GM21526 (cell line): ENCODE data around the gene STUB1.
A peak's percentile ranks its signal among the peaks of the same experiment; 100 is the strongest.

ENCODE experiments used
- ATAC-seq: cut with Tn5 transposase; IDR thresholded peaks from one replicate; pipeline ENCODE4 v1.9.1; 2021; ENCODE audit warnings: moderate library complexity; ENCODE audit not compliant: unreplicated experiment, low FRiP score

Gene STUB1

DNA sequence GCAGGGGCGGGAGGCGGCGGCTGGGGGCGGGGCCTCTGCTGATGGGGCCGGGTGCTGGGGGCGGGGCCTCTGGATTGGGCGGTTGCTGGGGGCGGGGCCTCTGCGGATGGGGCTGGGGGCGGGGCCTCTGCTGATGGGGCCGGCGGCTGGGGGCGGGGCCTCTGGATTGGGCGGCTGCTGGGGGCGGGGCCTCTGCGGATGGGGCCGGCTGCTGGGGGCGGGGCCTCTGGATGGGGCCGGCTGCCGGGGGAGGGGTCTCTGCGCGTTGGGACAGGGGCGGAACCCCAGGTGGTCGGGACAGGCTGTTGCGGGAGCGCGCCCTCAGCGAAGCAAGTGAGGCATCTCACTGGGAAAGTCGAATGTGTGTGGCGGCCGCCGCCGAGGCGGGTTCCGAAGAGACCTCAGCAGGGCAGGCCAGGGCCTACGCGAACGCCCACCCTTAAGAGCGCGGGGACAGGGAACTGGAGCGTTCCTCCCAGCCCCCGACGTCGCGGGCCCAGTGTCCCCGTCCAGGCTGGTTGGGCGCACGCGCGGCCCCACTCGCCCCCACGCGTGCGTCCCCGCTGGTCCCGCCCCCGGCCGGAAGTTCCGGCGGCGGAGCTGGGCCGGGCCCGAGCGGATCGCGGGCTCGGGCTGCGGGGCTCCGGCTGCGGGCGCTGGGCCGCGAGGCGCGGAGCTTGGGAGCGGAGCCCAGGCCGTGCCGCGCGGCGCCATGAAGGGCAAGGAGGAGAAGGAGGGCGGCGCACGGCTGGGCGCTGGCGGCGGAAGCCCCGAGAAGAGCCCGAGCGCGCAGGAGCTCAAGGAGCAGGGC, at the start of gene STUB1:
TSS of gene STUB1 (plus strand) at position 597 of the 811 bp plus-strand sequence. CDS start at position 713, 116 bp downstream.
- ATAC-seq: no peak

DNA sequence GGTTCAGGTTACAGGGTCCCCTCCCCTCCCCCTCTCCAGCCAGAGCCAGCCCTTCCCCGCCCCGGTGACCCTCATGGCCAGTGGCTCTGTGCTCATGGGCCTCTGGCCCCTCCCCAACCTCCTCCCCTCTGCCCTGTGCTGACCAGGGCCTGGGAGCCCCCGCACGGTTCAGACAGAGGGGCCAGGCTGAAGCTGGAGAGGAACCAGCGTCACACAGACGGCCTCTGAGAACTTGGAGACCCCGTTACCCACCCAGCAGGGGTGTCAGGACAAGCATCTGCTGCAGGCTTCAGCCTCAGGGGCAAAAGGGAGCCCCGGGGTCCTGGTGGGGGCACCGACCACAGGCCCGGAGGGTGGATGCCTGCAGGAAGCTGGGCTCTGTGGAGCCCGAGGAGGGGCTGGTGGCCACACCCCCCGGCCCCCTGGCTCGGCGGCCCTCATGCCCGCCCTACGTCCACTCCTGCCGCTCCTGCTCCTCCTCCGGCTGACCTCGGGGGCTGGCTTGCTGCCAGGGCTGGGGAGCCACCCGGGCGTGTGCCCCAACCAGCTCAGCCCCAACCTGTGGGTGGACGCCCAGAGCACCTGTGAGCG, 49.3 kb upstream of the STUB1 start, which contains the start of gene WFIKKN1:
TSS of gene WFIKKN1 (plus strand) at position 171 of the 591 bp plus-strand sequence. CDS start at position 440, 269 bp downstream.
- ATAC-seq: no peak

DNA sequence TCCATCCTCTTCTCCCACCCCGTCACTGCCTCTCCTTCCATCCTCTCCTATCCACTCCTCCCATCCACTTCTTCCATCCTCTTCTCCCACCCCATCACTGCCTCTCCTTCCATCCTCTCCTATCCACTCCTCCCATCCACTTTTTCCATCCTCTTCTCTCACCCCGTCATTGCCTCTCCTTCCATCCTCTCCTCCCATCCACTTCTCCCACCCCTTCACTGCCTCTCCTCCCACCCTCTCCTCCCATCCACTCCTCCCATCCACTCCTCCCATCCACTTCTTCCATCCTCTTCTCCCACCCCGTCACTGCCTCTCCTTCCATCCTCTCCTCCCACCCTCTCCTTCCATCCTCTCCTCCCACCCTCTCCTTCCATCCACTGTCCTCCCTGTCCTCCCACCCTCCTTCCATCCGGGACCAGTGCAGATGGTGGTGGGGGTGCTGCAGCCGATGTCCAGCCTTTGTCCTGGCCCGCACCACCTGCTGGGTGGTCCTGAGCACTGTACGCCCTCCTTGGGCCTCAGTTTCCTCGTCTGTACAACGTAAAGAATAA, 48.3 kb upstream of the STUB1 start:
- no peak for ATAC-seq

DNA sequence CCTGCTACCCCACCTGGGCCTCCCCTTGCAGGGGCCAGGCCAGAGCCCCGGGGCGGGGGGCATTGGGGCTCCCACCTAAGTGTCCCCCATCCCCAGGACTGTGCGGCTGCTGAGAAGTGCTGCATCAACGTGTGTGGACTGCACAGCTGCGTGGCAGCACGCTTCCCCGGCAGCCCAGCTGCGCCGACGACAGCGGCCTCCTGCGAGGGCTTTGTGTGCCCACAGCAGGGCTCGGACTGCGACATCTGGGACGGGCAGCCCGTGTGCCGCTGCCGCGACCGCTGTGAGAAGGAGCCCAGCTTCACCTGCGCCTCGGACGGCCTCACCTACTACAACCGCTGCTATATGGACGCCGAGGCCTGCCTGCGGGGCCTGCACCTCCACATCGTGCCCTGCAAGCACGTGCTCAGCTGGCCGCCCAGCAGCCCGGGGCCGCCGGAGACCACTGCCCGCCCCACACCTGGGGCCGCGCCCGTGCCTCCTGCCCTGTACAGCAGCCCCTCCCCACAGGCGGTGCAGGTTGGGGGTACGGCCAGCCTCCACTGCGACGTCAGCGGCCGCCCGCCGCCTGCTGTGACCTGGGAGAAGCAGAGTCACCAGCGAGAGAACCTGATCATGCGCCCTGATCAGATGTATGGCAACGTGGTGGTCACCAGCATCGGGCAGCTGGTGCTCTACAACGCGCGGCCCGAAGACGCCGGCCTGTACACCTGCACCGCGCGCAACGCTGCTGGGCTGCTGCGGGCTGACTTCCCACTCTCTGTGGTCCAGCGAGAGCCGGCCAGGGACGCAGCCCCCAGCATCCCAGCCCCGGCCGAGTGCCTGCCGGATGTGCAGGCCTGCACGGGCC, 47.5 kb upstream of the STUB1 start:
- ATAC-seq: no peak

DNA sequence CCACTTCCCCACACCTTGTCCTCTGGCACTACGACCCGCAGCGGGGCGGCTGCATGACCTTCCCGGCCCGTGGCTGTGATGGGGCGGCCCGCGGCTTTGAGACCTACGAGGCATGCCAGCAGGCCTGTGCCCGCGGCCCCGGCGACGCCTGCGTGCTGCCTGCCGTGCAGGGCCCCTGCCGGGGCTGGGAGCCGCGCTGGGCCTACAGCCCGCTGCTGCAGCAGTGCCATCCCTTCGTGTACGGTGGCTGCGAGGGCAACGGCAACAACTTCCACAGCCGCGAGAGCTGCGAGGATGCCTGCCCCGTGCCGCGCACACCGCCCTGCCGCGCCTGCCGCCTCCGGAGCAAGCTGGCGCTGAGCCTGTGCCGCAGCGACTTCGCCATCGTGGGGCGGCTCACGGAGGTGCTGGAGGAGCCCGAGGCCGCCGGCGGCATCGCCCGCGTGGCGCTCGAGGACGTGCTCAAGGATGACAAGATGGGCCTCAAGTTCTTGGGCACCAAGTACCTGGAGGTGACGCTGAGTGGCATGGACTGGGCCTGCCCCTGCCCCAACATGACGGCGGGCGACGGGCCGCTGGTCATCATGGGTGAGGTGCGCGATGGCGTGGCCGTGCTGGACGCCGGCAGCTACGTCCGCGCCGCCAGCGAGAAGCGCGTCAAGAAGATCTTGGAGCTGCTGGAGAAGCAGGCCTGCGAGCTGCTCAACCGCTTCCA, 46.7 kb upstream of the STUB1 start:
- no peak for ATAC-seq

DNA sequence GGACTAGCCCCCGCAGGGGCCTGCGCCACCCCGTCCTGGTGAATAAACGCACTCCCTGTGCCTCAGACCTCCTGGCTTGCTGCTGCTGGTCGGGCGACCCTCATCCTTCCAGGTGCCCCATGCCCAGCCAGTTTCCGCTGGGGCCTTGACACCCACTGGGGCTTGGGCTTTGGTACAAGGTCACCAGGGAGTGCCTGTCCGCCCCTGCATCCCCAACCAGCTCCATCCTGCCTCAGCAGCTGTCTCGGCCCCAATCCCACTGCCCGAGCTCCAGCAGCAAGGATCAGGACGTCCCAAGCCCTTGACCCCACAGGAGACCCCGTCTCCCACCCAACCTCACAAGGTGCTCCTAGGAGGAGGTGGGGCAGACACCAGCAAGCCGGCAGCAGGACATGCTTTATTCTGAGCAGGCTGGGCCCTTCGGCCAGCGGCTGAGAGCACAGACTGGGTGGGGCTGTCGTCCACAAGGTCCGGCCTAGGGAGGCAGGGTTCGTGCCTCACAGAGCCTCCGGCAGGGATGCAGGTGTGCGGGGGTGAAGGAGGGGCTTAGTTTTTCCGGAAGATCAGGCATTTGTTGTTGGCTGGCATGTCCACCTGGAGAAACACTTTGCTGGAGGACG, 46.0 kb upstream of the STUB1 start:
- ATAC-seq: no peak

DNA sequence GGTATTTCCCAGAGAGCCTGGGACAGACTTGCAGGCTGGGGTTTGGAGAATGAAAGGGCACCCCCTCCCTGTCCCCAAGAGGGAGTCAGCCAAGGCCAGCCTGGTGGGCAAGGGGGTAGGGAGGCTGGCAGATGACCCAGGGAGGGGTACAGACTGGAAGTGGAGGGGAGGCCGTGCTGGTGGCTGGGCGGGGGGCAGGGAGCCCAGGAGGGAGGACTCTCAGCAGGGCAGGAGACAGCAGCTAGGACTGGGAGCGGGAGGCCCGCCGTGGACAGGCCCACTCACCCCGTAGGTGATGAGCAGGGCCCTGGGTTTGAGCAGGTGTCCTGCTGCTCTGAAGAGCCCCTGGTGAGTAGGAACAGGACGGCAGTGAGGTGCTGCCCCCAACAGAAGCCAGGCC, 45.2 kb upstream of the STUB1 start:
- ATAC-seq: no peak

DNA sequence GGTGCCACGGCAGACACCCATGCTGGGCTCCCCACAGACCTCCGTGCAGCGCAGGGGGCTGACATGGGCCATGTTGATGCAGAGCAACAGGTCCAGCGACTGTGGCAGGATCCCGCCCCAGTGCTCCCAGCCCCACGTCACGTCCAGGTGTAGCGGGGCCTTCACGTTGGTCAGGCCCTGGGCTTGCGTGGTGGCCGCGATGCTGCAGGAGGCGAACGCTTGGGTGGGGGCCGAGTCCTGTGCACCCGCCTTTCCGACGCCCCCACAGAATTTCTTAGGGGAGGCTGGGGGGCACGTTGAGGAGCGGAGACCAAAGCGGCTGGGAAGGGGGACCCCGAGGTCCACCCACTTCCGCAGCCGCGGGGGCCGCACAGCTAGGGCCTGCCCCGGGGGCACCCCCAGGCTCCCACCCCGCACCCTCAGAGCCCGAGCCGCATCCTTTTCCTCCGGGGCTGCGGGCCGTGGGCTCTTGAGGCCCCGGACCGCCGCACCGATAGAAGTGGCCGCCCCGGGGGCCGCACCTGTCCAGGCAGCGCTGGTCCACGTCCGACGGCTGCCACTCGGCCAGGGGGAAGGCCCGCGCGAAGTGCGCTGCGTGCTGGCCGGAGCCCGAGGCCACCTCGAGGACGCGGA, 44.5 kb upstream of the STUB1 start:
- ATAC-seq: no peak

DNA sequence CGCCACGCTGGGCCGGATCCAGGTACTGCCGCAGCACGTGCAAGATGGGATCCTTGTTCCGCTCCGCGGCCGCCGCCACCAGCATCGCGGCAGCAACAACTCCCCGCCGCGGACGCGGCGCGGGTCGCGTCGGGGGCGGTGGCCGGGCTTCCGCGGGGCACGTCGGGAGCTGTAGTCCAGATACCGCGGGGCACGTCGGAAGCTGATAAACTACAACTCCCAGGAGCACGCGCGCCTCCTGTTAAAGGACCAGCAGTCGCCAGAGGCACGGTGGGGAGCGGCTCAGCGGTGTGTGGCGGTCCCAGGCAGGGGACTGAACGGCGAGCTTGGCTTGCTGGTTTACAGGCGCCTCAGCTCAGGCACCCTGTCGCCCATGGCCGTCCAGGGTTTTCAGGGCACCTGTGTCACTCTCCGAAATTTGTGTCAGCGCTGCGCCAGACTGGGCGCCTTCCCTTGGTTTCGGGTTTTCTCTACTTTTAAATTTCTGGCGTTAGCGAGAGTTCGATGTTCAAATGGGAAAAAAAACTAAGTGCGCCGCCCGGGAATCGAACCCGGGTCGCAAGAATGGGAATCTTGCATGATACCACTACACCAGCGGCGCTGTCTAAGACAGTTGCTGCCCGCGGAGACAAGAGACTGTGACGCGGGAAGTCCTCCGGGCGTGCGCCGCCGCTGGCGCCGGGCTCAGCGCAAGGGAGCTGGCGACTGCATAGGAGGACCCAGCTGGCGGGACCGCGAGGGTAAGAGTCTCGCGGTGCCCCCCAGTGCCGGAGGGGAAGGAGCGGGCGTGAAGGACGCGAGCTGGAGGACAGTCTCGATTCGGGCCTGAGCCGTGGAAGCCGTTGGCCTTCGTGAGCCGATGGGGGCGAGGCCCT, 43.8 kb upstream of the STUB1 start, which contains the start of gene METTL26:
TSS of gene METTL26 (minus strand) at position 100 of the 875 bp plus-strand sequence. CDS start at position 85, 15 bp downstream.
- peak; percentile 52 for ATAC-seq

DNA sequence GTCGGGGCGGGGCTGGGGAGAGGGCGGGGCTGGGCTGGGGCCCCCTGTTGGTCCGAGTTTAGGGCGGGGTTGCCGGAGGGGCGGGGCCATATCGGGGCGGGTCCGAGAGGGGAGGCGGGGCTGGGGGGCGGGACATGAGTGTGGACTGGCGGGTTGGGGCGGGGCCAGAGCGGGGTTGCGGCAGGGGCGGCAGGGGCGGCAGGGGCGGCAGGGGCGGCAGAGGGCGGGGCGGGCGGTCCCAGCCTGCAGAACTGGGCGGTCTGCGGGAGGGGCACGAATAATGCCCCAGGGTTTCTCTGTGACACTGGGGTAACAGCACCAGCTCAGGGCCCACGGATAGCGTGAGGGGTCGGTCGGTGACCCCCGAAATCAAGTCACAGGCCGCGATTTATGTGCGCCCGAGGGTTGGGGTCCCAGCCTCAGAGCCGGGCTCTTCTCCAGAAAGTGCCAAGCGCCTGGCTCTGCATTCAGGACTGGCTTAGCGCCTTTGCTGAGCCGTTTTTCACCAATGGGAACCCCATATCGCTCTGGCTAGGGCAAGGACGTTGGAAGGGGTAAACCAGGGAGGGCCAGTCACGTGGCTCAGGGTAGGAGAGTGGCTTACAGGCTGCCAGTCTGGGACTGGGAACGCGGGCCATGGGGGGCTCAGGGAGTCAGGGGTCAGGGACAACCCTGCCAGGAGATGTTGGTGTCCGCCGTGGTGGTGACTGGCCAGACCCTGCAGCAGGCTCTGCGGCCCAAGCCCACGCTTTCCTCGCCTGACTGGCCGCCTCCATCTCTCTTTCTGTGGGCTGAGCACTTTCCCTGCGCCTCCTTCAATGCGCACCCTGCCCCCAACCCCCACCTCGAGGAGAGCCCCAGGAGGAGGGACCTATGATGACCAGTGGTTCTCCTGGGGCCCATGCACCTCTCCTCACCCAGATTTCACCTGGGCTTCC, 42.9 kb upstream of the STUB1 start:
- ATAC-seq: no peak

DNA sequence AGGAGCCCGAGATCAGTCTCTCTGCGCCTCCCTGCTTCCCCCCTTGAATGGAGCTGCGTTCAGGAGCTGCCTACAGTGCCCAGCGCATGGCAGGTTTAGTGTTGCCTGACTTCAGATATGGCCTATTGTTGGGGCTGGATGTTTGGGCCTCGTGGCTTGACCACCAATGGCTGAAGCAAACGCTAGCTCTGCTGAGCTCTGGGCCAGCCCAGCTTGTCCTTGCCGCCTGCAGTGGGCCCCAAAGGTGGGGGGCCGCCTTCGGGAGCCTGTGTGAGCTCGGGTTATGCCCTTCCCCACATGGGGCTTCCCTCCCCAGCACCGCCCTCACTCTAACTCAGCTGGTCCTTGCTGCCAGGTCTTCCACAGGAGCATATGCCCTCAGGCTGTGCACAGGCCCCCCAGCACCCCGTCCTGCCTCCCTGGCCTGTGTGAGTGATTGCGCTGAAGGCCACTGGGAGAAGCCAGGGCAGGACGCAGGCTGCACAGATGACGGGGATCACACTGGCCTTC, 42.1 kb upstream of the STUB1 start:
- ATAC-seq: no peak

DNA sequence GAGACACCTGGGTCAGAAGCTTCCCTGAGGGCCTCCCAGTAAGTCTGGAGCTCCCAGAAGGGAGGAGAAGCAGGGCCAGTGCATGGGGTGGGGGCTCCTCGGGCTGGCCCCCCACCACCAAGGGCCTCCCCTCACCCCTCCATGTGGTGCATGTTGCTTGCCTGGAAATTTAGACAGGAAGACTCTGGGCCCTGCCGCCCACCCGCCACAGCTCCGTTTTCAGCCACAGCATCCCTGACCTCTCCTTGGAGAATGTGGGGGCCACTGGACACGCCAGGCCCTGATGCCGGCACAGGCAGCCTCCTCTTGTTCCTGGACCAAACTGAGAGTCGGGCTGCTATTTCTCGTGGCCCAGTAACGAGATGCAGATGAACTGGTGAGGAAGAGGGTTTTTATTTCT, 41.4 kb upstream of the STUB1 start:
- no peak for ATAC-seq

DNA sequence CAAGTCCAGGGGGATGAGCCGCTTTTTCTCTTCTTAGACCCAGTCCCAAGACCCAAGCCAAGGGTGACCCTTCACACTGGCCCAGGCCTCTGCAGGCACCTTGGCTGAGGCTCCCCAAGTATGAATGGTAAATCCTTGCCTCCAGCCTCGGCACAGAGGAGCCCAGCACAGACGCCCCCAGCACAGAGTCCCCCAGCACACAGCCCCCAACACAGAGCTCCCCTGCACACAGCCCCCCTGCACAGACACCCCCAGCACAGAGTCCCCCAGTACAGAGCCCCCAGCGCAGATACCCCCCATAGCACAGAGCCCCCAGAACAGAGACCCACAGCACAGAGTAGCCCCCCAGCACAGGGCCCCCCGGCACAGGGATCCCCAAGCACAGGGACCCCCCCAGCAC, 39.6 kb upstream of the STUB1 start:
- no peak for ATAC-seq

DNA sequence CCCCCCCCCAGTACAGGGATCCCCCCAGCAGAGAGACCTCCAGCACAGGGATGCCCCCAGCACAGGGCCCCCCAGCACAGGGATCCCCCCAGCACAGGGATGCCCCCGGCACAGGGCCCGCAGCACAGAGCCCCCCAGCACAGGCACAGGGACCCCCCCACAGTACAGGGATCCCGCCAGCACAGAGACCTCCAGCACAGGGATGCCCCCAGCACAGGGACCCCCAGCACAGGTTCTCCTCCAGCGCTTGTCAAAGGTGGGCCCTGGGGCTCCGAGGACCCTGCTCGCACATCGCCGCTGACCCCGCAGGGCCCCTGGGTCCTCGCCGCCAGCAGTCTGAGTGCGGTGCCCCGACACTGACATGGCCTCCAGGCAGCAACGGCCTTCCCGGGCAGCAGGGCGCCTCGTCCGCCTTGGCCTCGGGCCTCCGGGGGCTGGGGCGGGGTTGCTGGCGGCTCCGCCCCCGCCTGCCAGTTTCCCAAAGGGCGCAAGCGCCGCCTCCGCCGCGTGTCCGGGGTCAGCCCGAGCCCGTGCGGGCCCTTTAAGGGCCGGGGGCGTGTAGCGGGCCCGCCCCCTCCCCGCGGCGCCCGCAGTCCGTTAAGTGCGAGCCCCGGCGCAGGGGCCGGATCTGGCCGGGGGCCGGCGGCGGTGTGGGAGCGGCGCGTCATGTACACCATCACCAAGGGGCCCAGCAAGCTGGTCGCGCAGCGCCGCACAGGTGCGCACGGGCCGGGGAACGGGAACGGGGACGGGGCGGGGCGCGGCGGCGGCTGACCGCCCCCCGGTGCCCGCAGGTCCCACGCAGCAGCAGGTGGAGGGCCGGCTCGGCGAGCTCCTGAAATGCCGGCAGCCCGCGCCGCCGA, 38.7 kb upstream of the STUB1 start, which contains the start of gene MCRIP2:
TSS of gene MCRIP2 (plus strand) at position 503 of the 863 bp plus-strand sequence. CDS start at position 667, 164 bp downstream.
- ATAC-seq: peak; percentile 27

DNA sequence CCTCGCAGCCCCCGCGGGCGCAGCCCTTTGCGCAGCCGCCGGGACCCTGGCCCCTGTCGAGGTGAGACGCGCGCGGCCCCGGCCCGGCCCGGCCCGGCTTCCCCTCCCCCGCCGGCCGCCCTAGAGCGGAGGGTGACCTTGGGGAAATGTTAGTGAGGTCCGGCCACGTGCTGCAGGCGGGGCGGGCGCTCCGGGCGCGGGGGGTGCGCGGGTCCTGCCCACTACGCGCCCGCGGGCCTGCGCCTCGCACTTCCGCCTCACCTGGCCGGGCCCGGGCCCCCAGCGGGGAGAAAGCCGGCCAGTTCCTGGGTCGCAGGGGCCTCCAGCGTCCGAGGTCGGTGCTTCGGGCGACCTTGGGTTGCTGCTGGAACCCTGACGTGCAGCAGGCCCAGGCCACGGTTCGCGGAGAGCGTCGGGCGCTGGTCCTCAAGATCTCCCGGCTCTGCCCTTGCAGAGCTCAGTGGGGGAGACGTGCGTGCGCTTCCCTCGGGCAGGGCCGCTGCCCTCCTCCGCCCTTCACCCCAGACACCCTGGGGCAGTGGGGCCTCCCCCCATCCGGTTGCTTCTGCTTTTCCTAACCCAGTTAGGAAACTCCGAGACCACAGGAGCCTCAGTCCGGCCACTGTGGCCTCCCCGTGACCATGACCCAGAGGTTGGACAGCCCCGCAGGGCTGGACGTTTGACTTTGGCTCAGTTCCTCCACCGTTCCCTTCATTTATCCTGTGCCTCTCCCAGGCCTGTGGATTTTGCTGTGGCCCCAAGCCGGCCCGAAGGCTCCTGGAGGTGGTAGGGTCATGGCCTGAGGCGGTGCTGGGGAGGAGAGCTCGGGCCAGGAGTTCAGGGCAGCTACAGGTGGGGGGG, 37.8 kb upstream of the STUB1 start:
- peak; percentile 30 for ATAC-seq
